HL-60 (cell line): Measurements from ENCODE around the gene TGFBR3L.

Experiments used
- DNase-seq, 2 experiments: peaks; one replicate each; pipeline ENCODE4 v3.0.0-alpha.2; 2010 to 2020; ENCODE audit warnings: low read depth in 1 of 2, low spot score in 1 of 2
- H3K27ac ChIP-seq: fragments of 250-450 bp; sonication (Bioruptor Pico); replicated peaks from 2 replicates; pipeline ENCODE4 v1.5.1; 2020; ENCODE audit warnings: mild to moderate bottlenecking, moderate library complexity
- H3K27me3 ChIP-seq: fragments of 250-450 bp; sonication (Bioruptor Pico); 2 replicates; pipeline ENCODE4 v1.5.1; 2021; ENCODE audit warnings: mild to moderate bottlenecking, moderate library complexity; ENCODE audit not compliant: insufficient read depth, poor library complexity, severe bottlenecking
- H3K4me3 ChIP-seq: replicated peaks from 2 replicates; pipeline ENCODE4 v1.5.1; 2011; ENCODE audit warnings: mild to moderate bottlenecking, control low read depth, low read length; ENCODE audit not compliant: insufficient read depth
- GABPA ChIP-seq: IDR thresholded peaks from 2 replicates; pipeline ENCODE4 v1.6.1; 2012; ENCODE audit warnings: low read depth
- POLR2AphosphoS5 ChIP-seq: IDR thresholded peaks from 2 replicates; pipeline ENCODE4 v1.6.1; 2012; ENCODE audit warnings: low read depth
- SPI1 ChIP-seq: IDR thresholded peaks from 2 replicates; pipeline ENCODE4 v1.6.1; 2012; ENCODE audit warnings: low read depth, mild to moderate bottlenecking, borderline replicate concordance
- TF ChIP-seq, protein P1 (sequence below): IDR thresholded peaks from one replicate; pipeline ENCODE4 v1.5.1; 2011; ENCODE audit warnings: low read length, control low read depth, inconsistent platforms; ENCODE audit not compliant: insufficient read depth
- TF ChIP-seq, protein P2 (sequence below): IDR thresholded peaks from 2 replicates; pipeline ENCODE4 v1.6.1; 2012; ENCODE audit warnings: low read depth; ENCODE audit not compliant: insufficient replicate concordance

Gene TGFBR3L

DNA sequence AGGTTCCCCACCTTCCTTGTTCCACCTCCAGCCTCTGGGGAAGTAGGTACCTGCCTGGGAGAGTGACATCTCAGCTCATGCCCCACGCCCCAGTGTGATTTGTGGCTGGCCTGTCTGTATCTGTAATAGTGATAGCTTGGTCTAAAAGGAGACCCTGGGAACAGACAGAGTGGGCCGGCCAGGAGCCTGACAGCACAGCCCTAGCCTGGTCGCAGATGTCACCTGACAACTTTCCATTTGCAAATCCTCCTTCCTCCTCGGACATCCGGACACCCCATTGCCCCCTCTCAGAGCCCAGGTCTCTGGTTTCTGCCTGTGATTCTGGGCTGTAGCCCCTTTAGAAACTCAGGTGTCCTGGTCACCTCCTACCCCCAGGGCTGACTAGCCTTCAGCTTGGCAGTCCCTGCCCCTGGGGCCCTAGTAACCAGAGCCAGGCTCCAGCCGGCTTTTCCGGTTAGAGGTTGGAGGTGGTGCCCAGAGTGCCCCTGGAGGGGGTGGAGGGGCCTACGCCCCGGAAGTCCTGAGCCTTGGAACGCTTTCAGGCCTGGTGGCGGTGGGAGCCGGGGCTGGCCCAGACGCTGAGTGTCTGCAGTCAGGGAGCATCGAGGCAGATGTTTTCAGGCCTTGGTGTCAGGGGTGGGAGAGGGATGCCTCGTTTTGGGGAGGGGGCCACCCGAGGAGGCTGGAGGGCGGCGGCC is 19.9 kb upstream of the TGFBR3L start:
- DNase-seq = no peak
- H3K27ac ChIP-seq = no peak overlapping the region
- TF ChIP-seq GABPA = no peak
- TF ChIP-seq, protein P1, sequence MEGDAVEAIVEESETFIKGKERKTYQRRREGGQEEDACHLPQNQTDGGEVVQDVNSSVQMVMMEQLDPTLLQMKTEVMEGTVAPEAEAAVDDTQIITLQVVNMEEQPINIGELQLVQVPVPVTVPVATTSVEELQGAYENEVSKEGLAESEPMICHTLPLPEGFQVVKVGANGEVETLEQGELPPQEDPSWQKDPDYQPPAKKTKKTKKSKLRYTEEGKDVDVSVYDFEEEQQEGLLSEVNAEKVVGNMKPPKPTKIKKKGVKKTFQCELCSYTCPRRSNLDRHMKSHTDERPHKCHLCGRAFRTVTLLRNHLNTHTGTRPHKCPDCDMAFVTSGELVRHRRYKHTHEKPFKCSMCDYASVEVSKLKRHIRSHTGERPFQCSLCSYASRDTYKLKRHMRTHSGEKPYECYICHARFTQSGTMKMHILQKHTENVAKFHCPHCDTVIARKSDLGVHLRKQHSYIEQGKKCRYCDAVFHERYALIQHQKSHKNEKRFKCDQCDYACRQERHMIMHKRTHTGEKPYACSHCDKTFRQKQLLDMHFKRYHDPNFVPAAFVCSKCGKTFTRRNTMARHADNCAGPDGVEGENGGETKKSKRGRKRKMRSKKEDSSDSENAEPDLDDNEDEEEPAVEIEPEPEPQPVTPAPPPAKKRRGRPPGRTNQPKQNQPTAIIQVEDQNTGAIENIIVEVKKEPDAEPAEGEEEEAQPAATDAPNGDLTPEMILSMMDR = no peak
- TF ChIP-seq POLR2AphosphoS5 = no peak
- TF ChIP-seq, protein P2, sequence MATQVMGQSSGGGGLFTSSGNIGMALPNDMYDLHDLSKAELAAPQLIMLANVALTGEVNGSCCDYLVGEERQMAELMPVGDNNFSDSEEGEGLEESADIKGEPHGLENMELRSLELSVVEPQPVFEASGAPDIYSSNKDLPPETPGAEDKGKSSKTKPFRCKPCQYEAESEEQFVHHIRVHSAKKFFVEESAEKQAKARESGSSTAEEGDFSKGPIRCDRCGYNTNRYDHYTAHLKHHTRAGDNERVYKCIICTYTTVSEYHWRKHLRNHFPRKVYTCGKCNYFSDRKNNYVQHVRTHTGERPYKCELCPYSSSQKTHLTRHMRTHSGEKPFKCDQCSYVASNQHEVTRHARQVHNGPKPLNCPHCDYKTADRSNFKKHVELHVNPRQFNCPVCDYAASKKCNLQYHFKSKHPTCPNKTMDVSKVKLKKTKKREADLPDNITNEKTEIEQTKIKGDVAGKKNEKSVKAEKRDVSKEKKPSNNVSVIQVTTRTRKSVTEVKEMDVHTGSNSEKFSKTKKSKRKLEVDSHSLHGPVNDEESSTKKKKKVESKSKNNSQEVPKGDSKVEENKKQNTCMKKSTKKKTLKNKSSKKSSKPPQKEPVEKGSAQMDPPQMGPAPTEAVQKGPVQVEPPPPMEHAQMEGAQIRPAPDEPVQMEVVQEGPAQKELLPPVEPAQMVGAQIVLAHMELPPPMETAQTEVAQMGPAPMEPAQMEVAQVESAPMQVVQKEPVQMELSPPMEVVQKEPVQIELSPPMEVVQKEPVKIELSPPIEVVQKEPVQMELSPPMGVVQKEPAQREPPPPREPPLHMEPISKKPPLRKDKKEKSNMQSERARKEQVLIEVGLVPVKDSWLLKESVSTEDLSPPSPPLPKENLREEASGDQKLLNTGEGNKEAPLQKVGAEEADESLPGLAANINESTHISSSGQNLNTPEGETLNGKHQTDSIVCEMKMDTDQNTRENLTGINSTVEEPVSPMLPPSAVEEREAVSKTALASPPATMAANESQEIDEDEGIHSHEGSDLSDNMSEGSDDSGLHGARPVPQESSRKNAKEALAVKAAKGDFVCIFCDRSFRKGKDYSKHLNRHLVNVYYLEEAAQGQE = no peak
- no peak for TF ChIP-seq SPI1
- no peak overlapping the region for H3K4me3 ChIP-seq
- no peaks in the 10 kb centered on the region for H3K27me3 ChIP-seq

DNA sequence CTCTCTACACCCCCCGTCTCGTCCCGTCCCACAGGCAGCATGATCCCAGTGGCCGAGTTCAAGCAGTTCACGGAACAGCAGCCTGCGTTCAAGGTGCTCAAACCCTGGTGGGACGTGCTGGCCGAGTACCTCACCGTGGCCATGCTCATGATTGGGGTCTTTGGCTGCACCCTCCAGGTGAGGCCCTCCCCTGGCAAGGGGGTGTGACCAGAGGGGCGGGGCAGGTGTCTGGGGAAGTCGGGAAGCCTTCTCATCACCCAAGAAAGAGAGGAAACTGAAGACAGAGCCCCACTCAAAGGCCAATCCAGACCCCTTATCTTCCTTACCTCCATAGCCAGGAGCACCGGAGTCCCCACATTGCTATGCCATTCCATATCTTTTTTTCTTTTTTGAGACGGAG is 19.1 kb upstream of the TGFBR3L start:
- Histone ChIP-seq H3K27ac (no peak overlapping the region), H3K27me3 (no peaks in the 10 kb centered on the region), H3K4me3 (no peak overlapping the region)
- TF ChIP-seq SPI1 (no peak), POLR2AphosphoS5 (no peak), GABPA (no peak)
- TF ChIP-seq, protein P2 = no peak
- TF ChIP-seq, protein P1 = no peak
- no peak for DNase-seq

DNA sequence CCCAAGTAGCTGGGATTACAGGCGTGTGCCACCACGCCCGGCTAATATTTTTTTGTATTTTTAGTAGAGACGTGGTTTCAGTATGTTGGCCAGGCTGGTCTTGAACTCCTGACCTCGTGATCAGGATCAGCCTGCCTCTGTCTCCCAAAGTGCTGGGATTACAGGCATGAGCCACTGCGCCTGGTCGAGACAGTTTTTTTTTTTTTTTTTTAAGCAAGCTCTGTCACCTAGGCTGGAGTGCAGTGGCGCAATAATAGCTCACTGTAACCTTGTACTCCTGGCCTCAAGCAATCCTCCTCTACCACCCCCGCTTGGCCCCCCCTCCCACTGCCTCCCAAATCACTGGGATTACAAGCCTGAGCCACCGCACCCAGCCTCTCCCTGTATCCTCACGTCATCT is 17.3 kb upstream of the TGFBR3L start:
- H3K27me3 ChIP-seq = no peaks in the 10 kb centered on the region
- H3K27ac ChIP-seq = peak overlapping the region; percentile 33
- TF ChIP-seq, protein P2 = no peak
- TF ChIP-seq SPI1 (no peak), GABPA (no peak)
- DNase-seq = peak in 1 of 2 experiments; percentile 52
- no peak overlapping the region for H3K4me3 ChIP-seq
